C4-2B (cell line): Measurements from ENCODE around the gene TMEM231.

Experiments used
- H3K27ac ChIP-seq: fragments of 450-650 bp; 2 replicates; pipeline ENCODE4 v1.5.1; 2017
- CTCF ChIP-seq: fragments of 450-650 bp; conservative IDR thresholded peaks from 2 replicates; pipeline ENCODE4 v1.5.1; 2017; ENCODE audit warnings: mild to moderate bottlenecking
- ZFX ChIP-seq: fragments of 450-650 bp; IDR thresholded peaks from 2 replicates; pipeline ENCODE4 v1.6.1; 2017

TMEM231 gene

GRCh38 chr16:75576384-75576811 lies 20.3 kb upstream of the TMEM231 start:
- no peak overlapping the region for H3K27ac ChIP-seq
- TF ChIP-seq CTCF = no peak
- TF ChIP-seq ZFX = no peak

- TF ChIP-seq ZFX = no peak
- no peak for TF ChIP-seq CTCF
- no peak overlapping the region for H3K27ac ChIP-seq
Observed at GRCh38 chr16:75575958-75576357, 19.9 kb upstream of the TMEM231 start.

- H3K27ac ChIP-seq = no peak overlapping the region
- TF ChIP-seq ZFX = no peak
- TF ChIP-seq CTCF = no peak
Observed at GRCh38 chr16:75573955-75574354, 17.9 kb upstream of the TMEM231 start.

- H3K27ac ChIP-seq = no peak overlapping the region
- TF ChIP-seq ZFX = no peak
- no peak for TF ChIP-seq CTCF
Observed at GRCh38 chr16:75572864-75573542, 17.0 kb upstream of the TMEM231 start.

GRCh38 chr16:75570396-75571065 lies 14.5 kb upstream of the TMEM231 start:
- H3K27ac ChIP-seq = no peak overlapping the region
- no peak for TF ChIP-seq ZFX
- no peak for TF ChIP-seq CTCF

- TF ChIP-seq ZFX = no peak
- no peak for TF ChIP-seq CTCF
- no peak overlapping the region; the same call in 1 of the 2 replicates for H3K27ac ChIP-seq
Observed at GRCh38 chr16:75567911-75568310, 11.9 kb upstream of the TMEM231 start.

GRCh38 chr16:75566758-75567255 lies 10.8 kb upstream of the TMEM231 start:
- H3K27ac ChIP-seq = peak overlapping the region; percentile 78
- TF ChIP-seq CTCF (no peak), ZFX (peak; percentile 53)
